Muscle of arm (tissue), 14 donors: Measurements from ENCODE around the gene SPINT3. TPM values are rescaled to one million over a fixed set of nuclear protein-coding genes. Genes with fewer than 3 reads are reported as not detected.

Experiments used
- DNase-seq: peaks from one replicate; pipeline ENCODE4 v3.0.0-alpha.2; 2013
- long read RNA-seq, 11 donors: transcript quantifications; one replicate each; lab custom pipeline, GENCODE V29; 2026
- polyA plus RNA-seq, 12 donors: library from polyadenylated mRNA; unstranded; fragments of 120-200 nt; gene quantifications; one replicate each; pipeline ENCODE4 v1.2.1, GENCODE V29; 2013; ENCODE audit not compliant: insufficient read length in 12 of 12

SPINT3 gene
- not detected for polyA plus RNA-seq
- long read RNA-seq, donor 1, result 0 reads
- long read RNA-seq, donor 2, result 0 reads
- long read RNA-seq, donor 3, result 0 reads
- long read RNA-seq, donor 4, result 0 reads
- long read RNA-seq, donor 5, result 0 reads
- long read RNA-seq, donor 6, result 0 reads
- long read RNA-seq, donor 7, result 0 reads
- long read RNA-seq, donor 8, result 0 reads
- long read RNA-seq, donor 9, result 0 reads
- long read RNA-seq, donor 10, result 0 reads
- long read RNA-seq, donor 11, result 0 reads

- no peak for DNase-seq
These were observed at the start of gene SPINT3 for GRCh38 chr20:45515147-45515913. Gene SPINT3, minus strand, starts transcription at chr20:45515622. Its CDS starts 14 bp downstream, at chr20:45515608.

- DNase-seq, result no peak
These were observed 49.4 kb upstream of the SPINT3 start for GRCh38 chr20:45564760-45565276.

- no peak for DNase-seq
These were observed 39.8 kb upstream of the SPINT3 start for GRCh38 chr20:45555198-45555597.

GRCh38 chr20:45552456-45552855 lies 37.0 kb upstream of the SPINT3 start:
- no peak for DNase-seq

- no peak for DNase-seq
These were observed 35.3 kb upstream of the SPINT3 start for GRCh38 chr20:45550765-45551164.

- DNase-seq, result no peak
These were observed 33.0 kb upstream of the SPINT3 start for GRCh38 chr20:45548410-45548809.

- no peak for DNase-seq
These were observed 31.9 kb upstream of the SPINT3 start, which contains the start of gene EPPIN for GRCh38 chr20:45547206-45547770. Gene EPPIN, minus strand, starts transcription at chr20:45547401. Its CDS starts 44 bp downstream, at chr20:45547357.

GRCh38 chr20:45545754-45546453 lies 30.5 kb upstream of the SPINT3 start:
- peak; percentile 9 for DNase-seq

GRCh38 chr20:45545351-45545750 lies 29.9 kb upstream of the SPINT3 start:
- DNase-seq, result no peak

GRCh38 chr20:45539382-45539781 lies 24.0 kb upstream of the SPINT3 start, which contains the start of gene WFDC6:
Gene WFDC6, minus strand, starts transcription at chr20:45539482. Its CDS starts 75 bp downstream, at chr20:45539407.
- DNase-seq, result no peak

- DNase-seq, result no peak
These were observed 22.9 kb upstream of the SPINT3 start for GRCh38 chr20:45538209-45538799.

GRCh38 chr20:45527294-45527693 lies 11.9 kb upstream of the SPINT3 start:
- no peak for DNase-seq

GRCh38 chr20:45523821-45524220 lies 8.4 kb upstream of the SPINT3 start:
- no peak for DNase-seq

- no peak for DNase-seq
These were observed 2.9 kb upstream of the SPINT3 start for GRCh38 chr20:45518282-45518681.

GRCh38 chr20:45510242-45510862 lies 5.1 kb downstream of the SPINT3 start:
- no peak for DNase-seq

- no peak for DNase-seq
These were observed 6.3 kb downstream of the SPINT3 start for GRCh38 chr20:45509091-45509490.

- DNase-seq, result no peak
These were observed 7.1 kb downstream of the SPINT3 start for GRCh38 chr20:45508068-45508886.

GRCh38 chr20:45507011-45507820 lies 8.2 kb downstream of the SPINT3 start:
- DNase-seq, result no peak

GRCh38 chr20:45506398-45506797 lies 9.0 kb downstream of the SPINT3 start:
- no peak for DNase-seq
